ENCODE results near the gene CNTNAP5. TPM values are rescaled to one million over a fixed set of nuclear protein-coding genes. Genes with fewer than 3 reads are reported as not detected.

Gene CNTNAP5
- total RNA-seq, 1 experiment from 2014 or later, result 0.48 TPM

DNA sequence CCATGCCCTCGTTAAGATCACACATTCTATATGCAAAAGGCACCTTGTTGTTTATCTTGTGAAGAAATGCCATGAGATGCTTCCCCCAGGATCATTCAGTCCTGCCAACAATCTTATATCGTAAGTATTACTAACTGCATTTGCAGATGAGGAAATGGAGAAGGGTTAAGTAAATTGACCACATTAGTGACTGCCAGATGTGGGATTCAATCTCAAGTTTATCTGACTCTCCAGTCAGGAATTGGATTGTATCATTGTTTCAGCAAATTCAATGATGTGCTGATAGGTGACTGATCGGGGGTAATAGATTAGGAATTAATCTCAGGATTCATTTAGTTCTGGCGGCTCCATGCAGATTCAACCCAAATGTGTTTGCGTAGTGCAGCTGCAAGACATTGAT lies 106.2 kb downstream of the CNTNAP5 start:
- no peak overlapping the region for H3K4ac ChIP-seq (ENCODE audit: low read depth, low read length)
- H3T11ph ChIP-seq (ENCODE audit: low read length), result no peak overlapping the region
- H3K27ac ChIP-seq (ENCODE audit: insufficient read length, low read depth, low read length), result no peak overlapping the region
- DNase-seq, result no peak
- H3K79me1 ChIP-seq (ENCODE audit: insufficient read depth, low read depth, low read length, poor library complexity, severe bottlenecking), result no peaks in the 10 kb centered on the region
- H3K18ac ChIP-seq (ENCODE audit: insufficient read length, low read depth, low read length), result no peak overlapping the region
- peaks cover 10 to 13% of the 10 kb centered on the region in 2 experiments for H3K4me1 Mint-ChIP-seq
- no peak overlapping the region for H4K5ac ChIP-seq (ENCODE audit: insufficient read length, low read depth, low read length)
- peaks cover 0 to 13% of the 10 kb centered on the region in 2 experiments; a peak in 4 of 5 replicates for H3K9me3 Mint-ChIP-seq
- H3K27ac Mint-ChIP-seq, result no peak overlapping the region
- H3K9ac ChIP-seq (ENCODE audit: extremely low read depth, insufficient read length, low read length), result no peak overlapping the region
- no peak overlapping the region for H4K91ac ChIP-seq (ENCODE audit: insufficient read length, low read depth, low read length)
- no peak overlapping the region for H3K56ac ChIP-seq (ENCODE audit: insufficient read length, low read depth, low read length)
- H3K79me2 ChIP-seq (ENCODE audit: insufficient read depth, low read length), result no peaks in the 10 kb centered on the region
- no peak overlapping the region for H3K14ac ChIP-seq (ENCODE audit: insufficient read depth, low read length)
- H4K8ac ChIP-seq (replicated peaks; ENCODE audit: insufficient read length, low read depth, low read length), result no peak overlapping the region
- no peak overlapping the region for H3K4me2 ChIP-seq (ENCODE audit: insufficient read depth, insufficient read length, low read length)
- H2AFZ ChIP-seq (ENCODE audit: low read length), result no peak overlapping the region
- no peaks in the 10 kb centered on the region for H3K23me2 ChIP-seq (ENCODE audit: insufficient read length, low read depth, low read length, poor library complexity, severe bottlenecking)
- no peak overlapping the region for H3K4me3 Mint-ChIP-seq
- no peaks in the 10 kb centered on the region; the same call in 1 of the 2 replicates for H3K4me1 ChIP-seq (ENCODE audit: insufficient read depth, low read length)
- no peak overlapping the region for H2BK20ac ChIP-seq (ENCODE audit: low read depth, low read length, poor library complexity, severe bottlenecking)
- no peaks in the 10 kb centered on the region for H3K9me3 ChIP-seq (ENCODE audit: control insufficient read depth, low read depth, low read length)
- H2BK5ac ChIP-seq (ENCODE audit: insufficient read length, low read length), result no peak overlapping the region
- no peak overlapping the region for H2BK12ac ChIP-seq (ENCODE audit: insufficient read length, low read depth, low read length)
- H3K23ac ChIP-seq (ENCODE audit: insufficient read length, low read depth, low read length), result no peak overlapping the region
- no CpG with 5 or more reads among the region's 5 CpGs for WGBS (ENCODE audit: extremely low coverage, insufficient read length, low lambda C conversion rate)
- peaks cover 1 to 5% (median 2%) of the 10 kb centered on the region in 3 experiments; a peak in 3 of 7 replicates for H3K36me3 Mint-ChIP-seq (ENCODE audit: insufficient read depth in 1 of 3, low read depth in 3 of 3)
- no peak overlapping the region for H2BK15ac ChIP-seq (ENCODE audit: low read depth, low read length)
- no peak for TF ChIP-seq CTCF (conservative IDR thresholded peaks at IDR 0.05)
- no peaks in the 10 kb centered on the region for H4K20me1 ChIP-seq (ENCODE audit: control insufficient read depth, insufficient read depth, insufficient read length)
- H3K27me3 ChIP-seq (ENCODE audit: insufficient read depth, low read length), result no peaks in the 10 kb centered on the region
- no peaks in the 10 kb centered on the region for H3K27me3 Mint-ChIP-seq (ENCODE audit: low read depth)
- no peak overlapping the region for H2BK120ac ChIP-seq (ENCODE audit: low read depth, low read length, poor library complexity, severe bottlenecking)
- no peak overlapping the region for H2AK5ac ChIP-seq (ENCODE audit: insufficient read length, low read length)
